Measurements from ENCODE around the gene LIG4.

DNA sequence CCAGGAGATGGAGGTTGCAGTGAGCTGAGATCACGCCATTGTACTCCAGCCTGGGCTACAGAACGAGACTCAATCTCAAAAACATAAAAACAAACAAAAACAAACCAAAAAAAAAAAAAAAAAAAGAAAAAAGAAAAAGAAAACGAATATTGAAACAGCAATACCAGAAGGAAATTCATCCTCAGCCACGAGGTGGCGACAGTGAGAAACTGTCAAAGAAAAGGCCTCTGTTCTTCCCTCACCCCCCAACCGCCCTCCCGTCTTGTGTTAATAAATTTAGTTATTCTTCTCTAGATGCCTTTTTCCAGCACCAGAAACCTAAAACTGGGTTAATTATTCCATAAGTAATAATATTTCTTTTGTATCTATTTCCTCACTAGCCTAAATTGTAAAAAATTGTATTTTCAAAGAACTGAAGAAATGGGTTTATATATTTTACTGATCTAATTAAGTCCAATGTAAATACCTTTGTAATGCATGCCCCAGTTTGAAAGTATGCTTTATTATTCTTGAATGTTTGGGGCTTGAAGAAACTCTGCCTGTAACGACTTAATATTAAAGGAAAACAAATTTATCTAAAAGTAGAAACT lies 38.6 kb downstream of the LIG4 start:
- TF ChIP-seq, protein P1, sequence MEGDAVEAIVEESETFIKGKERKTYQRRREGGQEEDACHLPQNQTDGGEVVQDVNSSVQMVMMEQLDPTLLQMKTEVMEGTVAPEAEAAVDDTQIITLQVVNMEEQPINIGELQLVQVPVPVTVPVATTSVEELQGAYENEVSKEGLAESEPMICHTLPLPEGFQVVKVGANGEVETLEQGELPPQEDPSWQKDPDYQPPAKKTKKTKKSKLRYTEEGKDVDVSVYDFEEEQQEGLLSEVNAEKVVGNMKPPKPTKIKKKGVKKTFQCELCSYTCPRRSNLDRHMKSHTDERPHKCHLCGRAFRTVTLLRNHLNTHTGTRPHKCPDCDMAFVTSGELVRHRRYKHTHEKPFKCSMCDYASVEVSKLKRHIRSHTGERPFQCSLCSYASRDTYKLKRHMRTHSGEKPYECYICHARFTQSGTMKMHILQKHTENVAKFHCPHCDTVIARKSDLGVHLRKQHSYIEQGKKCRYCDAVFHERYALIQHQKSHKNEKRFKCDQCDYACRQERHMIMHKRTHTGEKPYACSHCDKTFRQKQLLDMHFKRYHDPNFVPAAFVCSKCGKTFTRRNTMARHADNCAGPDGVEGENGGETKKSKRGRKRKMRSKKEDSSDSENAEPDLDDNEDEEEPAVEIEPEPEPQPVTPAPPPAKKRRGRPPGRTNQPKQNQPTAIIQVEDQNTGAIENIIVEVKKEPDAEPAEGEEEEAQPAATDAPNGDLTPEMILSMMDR (conservative IDR thresholded peaks at IDR 0.05 in 1 of 2, IDR thresholded peaks at IDR 0.05 in 1 of 2; ENCODE audit: extremely low read depth in 1 of 2, insufficient read depth in 1 of 2, low read depth in 1 of 2, low read length in 2 of 2), result peak; percentile 61 to 62
- TF ChIP-seq EZH2 (IDR thresholded peaks at IDR 0.05; ENCODE audit: borderline replicate concordance, low read length), result no peak
